SU-DHL-6 (cell line): ENCODE data around the gene MIEF1.

Source experiments
- CTCF ChIP-seq: fragments of 200-600 bp; sonication (generic); IDR thresholded peaks from one replicate; pipeline ENCODE4 v1.5.1; 2017; ENCODE audit warnings: antibody characterized with exemption, mild to moderate bottlenecking, low read length, moderate library complexity; ENCODE audit not compliant: insufficient read depth, poor library complexity, severe bottlenecking
- EZH2phosphoT487 ChIP-seq: fragments of 200-600 bp; sonication (generic), shearing (Covaris generic); conservative IDR thresholded peaks from 2 replicates; pipeline ENCODE4 v1.6.1; 2018; ENCODE audit warnings: mild to moderate bottlenecking, antibody characterized with exemption, low read length, moderate library complexity, mixed read lengths

- TF ChIP-seq CTCF (no peak), EZH2phosphoT487 (no peak)
These were observed 13.5 kb upstream of the MIEF1 start for GRCh38 chr22:39488563-39489083.
